ENCODE results near the gene MACF1.

MACF1 gene

DNA sequence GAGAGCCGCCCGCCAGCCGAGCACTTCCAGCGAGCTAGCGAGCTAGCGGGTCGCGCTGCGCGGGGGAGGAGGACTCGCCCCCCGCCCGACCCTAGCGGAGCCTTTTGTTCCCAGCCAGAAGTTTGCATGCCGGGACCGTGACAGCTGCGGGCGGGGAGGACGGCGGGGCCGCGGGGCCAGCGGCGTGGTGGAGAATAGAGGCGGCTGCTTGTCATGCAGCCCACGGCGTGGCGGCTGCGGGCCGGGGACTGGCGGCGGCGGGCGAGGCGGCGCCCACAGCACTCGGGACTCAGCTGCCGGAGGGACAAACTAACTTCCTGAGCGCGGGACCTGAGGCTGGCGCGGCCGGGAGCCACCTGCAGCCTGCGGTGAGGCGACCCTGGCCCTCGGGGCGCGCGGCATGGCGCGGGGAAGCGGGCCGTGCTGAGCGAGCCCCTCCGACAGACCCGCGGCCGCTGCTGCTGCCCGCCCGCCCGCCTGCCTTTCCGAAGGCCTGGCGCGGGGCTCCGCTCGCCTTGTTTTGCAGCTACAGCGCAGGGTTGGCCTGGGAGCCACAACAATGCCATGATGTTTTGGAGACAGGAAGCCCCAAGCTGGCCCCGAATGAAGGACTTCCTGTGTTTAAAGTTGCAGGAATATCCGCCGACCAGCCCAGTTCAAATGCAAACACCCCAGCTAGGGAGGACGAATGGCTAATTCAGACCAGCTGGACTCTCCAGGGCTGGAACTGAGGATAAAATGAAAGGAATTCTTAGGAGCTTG is 204.7 kb downstream of the MACF1 start:
- H3K27ac Mint-ChIP-seq = peak overlapping the region; percentile 62 to 98 (median 98)
- peaks cover 73% of the 10 kb centered on the region for H3K4me1 Mint-ChIP-seq
- peaks cover 28% of the 10 kb centered on the region for H3K36me3 Mint-ChIP-seq (ENCODE audit: low read depth)
- no peaks in the 10 kb centered on the region for H3K27me3 Mint-ChIP-seq (ENCODE audit: low read depth)
- peak overlapping the region; percentile 93 to 96 (median 94) for H3K4me3 Mint-ChIP-seq
- H3K9me3 Mint-ChIP-seq = no peaks in the 10 kb centered on the region
- TF ChIP-seq, protein P1, sequence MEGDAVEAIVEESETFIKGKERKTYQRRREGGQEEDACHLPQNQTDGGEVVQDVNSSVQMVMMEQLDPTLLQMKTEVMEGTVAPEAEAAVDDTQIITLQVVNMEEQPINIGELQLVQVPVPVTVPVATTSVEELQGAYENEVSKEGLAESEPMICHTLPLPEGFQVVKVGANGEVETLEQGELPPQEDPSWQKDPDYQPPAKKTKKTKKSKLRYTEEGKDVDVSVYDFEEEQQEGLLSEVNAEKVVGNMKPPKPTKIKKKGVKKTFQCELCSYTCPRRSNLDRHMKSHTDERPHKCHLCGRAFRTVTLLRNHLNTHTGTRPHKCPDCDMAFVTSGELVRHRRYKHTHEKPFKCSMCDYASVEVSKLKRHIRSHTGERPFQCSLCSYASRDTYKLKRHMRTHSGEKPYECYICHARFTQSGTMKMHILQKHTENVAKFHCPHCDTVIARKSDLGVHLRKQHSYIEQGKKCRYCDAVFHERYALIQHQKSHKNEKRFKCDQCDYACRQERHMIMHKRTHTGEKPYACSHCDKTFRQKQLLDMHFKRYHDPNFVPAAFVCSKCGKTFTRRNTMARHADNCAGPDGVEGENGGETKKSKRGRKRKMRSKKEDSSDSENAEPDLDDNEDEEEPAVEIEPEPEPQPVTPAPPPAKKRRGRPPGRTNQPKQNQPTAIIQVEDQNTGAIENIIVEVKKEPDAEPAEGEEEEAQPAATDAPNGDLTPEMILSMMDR (IDR thresholded peaks at IDR 0.05; ENCODE audit: unreplicated experiment in 3 of 3) = no peak

DNA sequence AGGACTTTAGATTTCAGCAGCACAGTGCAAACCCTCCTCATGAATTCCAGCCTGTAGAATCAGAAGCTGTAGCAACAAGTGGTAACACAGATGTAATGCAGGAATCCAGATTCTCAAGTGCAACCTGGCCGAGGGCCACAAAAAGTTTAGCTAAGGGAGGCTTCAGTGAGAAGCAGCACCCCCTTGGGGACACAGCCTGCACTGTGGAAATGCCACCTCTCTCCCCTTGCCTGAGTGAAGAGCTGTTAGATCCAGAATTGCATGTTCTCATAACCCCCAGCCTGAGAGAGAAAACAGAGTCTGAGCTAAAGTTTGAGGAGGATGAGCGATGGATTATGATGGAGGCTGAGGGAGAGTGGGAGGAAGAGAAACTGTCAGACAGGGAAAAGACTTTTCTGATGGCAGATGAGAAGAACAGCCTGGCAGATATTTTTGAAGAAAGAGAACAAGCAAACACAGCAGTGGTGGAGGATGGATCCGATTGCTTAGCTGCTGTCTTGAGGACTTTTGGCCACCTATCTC is 206.5 kb downstream of the MACF1 start:
- peaks cover 72% of the 10 kb centered on the region for H3K4me1 Mint-ChIP-seq
- H3K4me3 Mint-ChIP-seq = peak overlapping the region; percentile 78 to 85 (median 81)
- no peaks in the 10 kb centered on the region for H3K27me3 Mint-ChIP-seq (ENCODE audit: low read depth)
- H3K9me3 Mint-ChIP-seq = no peaks in the 10 kb centered on the region
- TF ChIP-seq, protein P1 (IDR thresholded peaks at IDR 0.05; ENCODE audit: unreplicated experiment in 3 of 3) = peak; percentile 54 to 64 (median 56)
- H3K36me3 Mint-ChIP-seq (ENCODE audit: low read depth) = peaks cover 40% of the 10 kb centered on the region
- H3K27ac Mint-ChIP-seq = peak overlapping the region; percentile 62 to 82 (median 74)

DNA sequence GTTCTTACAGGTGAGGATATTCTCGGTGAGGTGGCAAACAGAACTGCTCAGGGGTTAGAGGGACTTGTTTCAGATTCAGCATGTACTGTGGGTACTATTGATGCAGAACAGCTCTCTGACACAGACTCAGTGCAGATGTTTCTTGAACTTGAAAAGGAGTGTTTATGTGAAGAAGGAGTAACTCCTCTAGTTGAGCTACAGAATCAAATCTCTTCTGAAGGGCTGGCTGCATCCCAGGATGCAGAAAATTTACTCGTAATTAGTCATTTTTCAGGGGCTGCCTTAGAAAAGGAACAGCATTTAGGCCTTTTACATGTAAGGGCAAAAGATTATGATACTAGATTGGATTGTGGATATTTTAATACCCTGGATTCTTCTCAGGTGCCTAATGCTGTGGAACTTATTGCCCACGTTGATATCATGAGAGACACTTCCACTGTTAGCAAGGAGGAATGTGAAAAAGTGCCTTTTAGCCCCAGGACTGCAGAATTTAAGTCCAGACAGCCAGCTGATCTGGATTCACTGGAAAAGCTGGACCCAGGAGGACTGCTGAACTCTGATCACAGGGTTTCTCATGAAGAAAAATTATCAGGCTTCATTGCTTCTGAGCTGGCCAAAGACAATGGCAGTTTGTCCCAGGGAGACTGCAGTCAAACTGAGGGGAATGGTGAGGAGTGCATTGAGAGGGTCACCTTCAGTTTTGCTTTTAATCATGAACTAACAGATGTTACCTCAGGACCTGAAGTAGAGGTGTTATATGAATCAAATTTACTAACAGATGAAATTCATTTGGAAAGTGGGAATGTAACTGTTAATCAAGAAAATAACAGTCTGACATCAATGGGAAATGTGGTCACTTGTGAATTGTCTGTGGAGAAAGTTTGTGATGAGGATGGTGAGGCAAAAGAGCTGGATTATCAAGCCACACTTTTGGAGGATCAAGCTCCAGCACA is 207.3 kb downstream of the MACF1 start:
- no peaks in the 10 kb centered on the region for H3K27me3 Mint-ChIP-seq (ENCODE audit: low read depth)
- TF ChIP-seq, protein P1 (IDR thresholded peaks at IDR 0.05; ENCODE audit: unreplicated experiment in 3 of 3) = no peak
- peaks cover 73% of the 10 kb centered on the region for H3K4me1 Mint-ChIP-seq
- H3K36me3 Mint-ChIP-seq (ENCODE audit: low read depth) = peaks cover 45% of the 10 kb centered on the region
- H3K9me3 Mint-ChIP-seq = no peaks in the 10 kb centered on the region
- peak overlapping the region; percentile 78 to 85 (median 81) for H3K4me3 Mint-ChIP-seq
- peak overlapping the region; percentile 62 to 82 (median 74) for H3K27ac Mint-ChIP-seq

DNA sequence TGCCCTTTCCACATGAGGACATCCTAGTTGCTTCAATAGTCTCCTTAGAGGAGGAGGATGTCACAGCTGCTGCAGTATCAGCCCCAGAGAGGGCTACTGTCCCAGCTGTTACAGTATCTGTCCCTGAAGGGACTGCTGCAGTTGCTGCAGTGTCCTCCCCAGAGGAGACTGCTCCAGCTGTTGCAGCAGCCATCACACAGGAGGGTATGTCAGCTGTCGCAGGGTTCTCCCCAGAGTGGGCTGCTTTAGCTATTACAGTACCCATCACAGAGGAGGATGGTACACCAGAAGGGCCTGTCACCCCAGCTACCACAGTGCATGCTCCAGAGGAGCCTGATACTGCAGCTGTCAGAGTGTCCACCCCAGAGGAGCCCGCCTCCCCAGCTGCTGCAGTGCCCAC is 208.4 kb downstream of the MACF1 start:
- no peak overlapping the region for H3K27ac Mint-ChIP-seq
- H3K4me3 Mint-ChIP-seq = peak overlapping the region; percentile 50 to 85 (median 81)
- peaks cover 69% of the 10 kb centered on the region for H3K4me1 Mint-ChIP-seq
- H3K36me3 Mint-ChIP-seq (ENCODE audit: low read depth) = peaks cover 47% of the 10 kb centered on the region
- TF ChIP-seq, protein P1 (IDR thresholded peaks at IDR 0.05; ENCODE audit: unreplicated experiment in 3 of 3) = no peak
- no peaks in the 10 kb centered on the region for H3K27me3 Mint-ChIP-seq (ENCODE audit: low read depth)
- H3K9me3 Mint-ChIP-seq = no peaks in the 10 kb centered on the region

DNA sequence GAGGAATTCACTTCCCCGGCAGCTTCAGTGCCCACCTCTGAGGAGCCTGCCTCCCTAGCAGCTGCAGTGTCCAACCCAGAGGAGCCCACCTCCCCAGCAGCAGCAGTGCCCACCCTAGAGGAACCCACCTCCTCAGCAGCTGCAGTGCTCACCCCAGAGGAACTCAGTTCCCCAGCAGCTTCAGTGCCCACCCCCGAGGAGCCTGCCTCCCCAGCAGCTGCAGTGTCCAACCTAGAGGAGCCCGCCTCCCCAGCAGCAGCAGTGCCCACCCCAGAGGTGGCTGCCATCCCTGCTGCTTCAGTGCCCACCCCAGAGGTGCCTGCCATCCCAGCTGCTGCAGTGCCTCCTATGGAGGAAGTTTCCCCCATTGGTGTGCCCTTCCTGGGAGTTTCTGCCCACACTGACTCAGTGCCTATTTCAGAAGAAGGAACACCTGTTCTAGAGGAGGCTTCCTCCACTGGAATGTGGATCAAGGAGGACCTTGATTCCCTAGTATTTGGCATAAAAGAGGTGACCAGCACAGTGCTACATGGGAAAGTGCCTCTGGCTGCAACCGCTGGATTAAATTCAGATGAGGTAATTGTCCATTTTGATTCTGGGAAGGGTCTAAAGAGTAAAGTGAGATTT is 209.5 kb downstream of the MACF1 start:
- peak overlapping the region; percentile 64 to 77 (median 68) for H3K27ac Mint-ChIP-seq
- peak overlapping the region; percentile 65 to 78 (median 77) for H3K4me3 Mint-ChIP-seq
- TF ChIP-seq, protein P1 (IDR thresholded peaks at IDR 0.05; ENCODE audit: unreplicated experiment in 3 of 3) = no peak
- peaks cover 52% of the 10 kb centered on the region for H3K36me3 Mint-ChIP-seq (ENCODE audit: low read depth)
- H3K27me3 Mint-ChIP-seq (ENCODE audit: low read depth) = no peaks in the 10 kb centered on the region
- H3K9me3 Mint-ChIP-seq = no peaks in the 10 kb centered on the region
- peaks cover 76% of the 10 kb centered on the region for H3K4me1 Mint-ChIP-seq
